Endodermal cell (in vitro differentiated cells): ENCODE data around the gene ESR2. TPM values are rescaled to one million over a fixed set of nuclear protein-coding genes. Genes with fewer than 3 reads are reported as not detected.

Experiments used
- DNase-seq: peaks from one replicate; pipeline ENCODE4 v3.0.0-alpha.2; 2017
- H3K27ac ChIP-seq: 2 replicates; pipeline ENCODE4 v1.5.1; 2013; ENCODE audit warnings: mild to moderate bottlenecking, low read depth, low read length, moderate library complexity
- H3K27me3 ChIP-seq: 2 replicates; pipeline ENCODE4 v1.6.1; 2013; ENCODE audit warnings: mild to moderate bottlenecking, low read length, moderate library complexity; ENCODE audit not compliant: insufficient read depth, control insufficient read depth, poor library complexity, severe bottlenecking
- H3K36me3 ChIP-seq: 2 replicates; pipeline ENCODE4 v1.7.0; 2013; ENCODE audit warnings: mild to moderate bottlenecking, low read length, moderate library complexity; ENCODE audit not compliant: control insufficient read depth, insufficient read depth
- H3K4me1 ChIP-seq: one replicate; pipeline ENCODE4 v1.7.0; 2013; ENCODE audit warnings: low read length; ENCODE audit not compliant: control insufficient read depth, insufficient read depth
- H3K4me3 ChIP-seq: 2 replicates; pipeline ENCODE4 v1.5.1; 2013; ENCODE audit warnings: mild to moderate bottlenecking, low read length, moderate library complexity
- H3K9ac ChIP-seq: 2 replicates; pipeline ENCODE4 v1.6.1; 2013; ENCODE audit warnings: mild to moderate bottlenecking, low read length, moderate library complexity; ENCODE audit not compliant: poor library complexity, severe bottlenecking; ENCODE audit errors: extremely low read depth
- H3K9me3 ChIP-seq: 2 replicates; pipeline ENCODE4 v1.6.1; 2013; ENCODE audit warnings: mild to moderate bottlenecking, low read length, moderate library complexity; ENCODE audit not compliant: control insufficient read depth
- H3K27ac Mint-ChIP-seq: 2 replicates; pipeline ENCODE4 v1.8.0; 2020; ENCODE audit warnings: mixed read lengths
- H3K27me3 Mint-ChIP-seq: 2 replicates; pipeline ENCODE4 v1.8.0; 2021; ENCODE audit warnings: mild to moderate bottlenecking, mixed read lengths; ENCODE audit not compliant: insufficient read depth
- H3K36me3 Mint-ChIP-seq: 2 replicates; pipeline ENCODE4 v1.8.0; 2020; ENCODE audit warnings: low read depth, mixed read lengths
- H3K4me1 Mint-ChIP-seq: 2 replicates; pipeline ENCODE4 v1.8.0; 2020; ENCODE audit warnings: mixed read lengths
- H3K4me3 Mint-ChIP-seq: 2 replicates; pipeline ENCODE4 v1.8.0; 2020; ENCODE audit warnings: mild to moderate bottlenecking, moderate library complexity, mixed read lengths
- H3K9me3 Mint-ChIP-seq: 2 replicates; pipeline ENCODE4 v1.8.0; 2020; ENCODE audit warnings: mild to moderate bottlenecking, mixed read lengths
- CTCF ChIP-seq: fragments of 200-600 bp; sonication (generic); conservative IDR thresholded peaks from 2 replicates; pipeline ENCODE4 v1.5.0; 2021; ENCODE audit warnings: antibody characterized with exemption, mild to moderate bottlenecking
- WGBS, 2 experiments: methylation state at CpG; one replicate each; pipeline versions ENCODE4 v1.1.5 to v1.1.7; 2013; ENCODE audit warnings: missing lambda C conversion rate in 2 of 2, mixed read lengths in 1 of 2; ENCODE audit not compliant: insufficient coverage in 1 of 2, insufficient read length in 1 of 2; 5-methylcytosine and 5-hydroxymethylcytosine counted together
- total RNA-seq, 2 donors: library from RNA; stranded (reverse); fragmentation: NEBNext Ultra II Directional in 1 of 2; extraction: Animal tissue kit (Norgen Biotek cat#: 25700) in 1 of 2; gene quantifications; 2 replicates in 1 of 2; 3 replicates in 1 of 2; pipeline ENCODE4 v1.2.1, GENCODE V29; 2021

Gene ESR2
- total RNA-seq, 2 donors from 2014 or later = 0.57 to 0.66 TPM

DNA sequence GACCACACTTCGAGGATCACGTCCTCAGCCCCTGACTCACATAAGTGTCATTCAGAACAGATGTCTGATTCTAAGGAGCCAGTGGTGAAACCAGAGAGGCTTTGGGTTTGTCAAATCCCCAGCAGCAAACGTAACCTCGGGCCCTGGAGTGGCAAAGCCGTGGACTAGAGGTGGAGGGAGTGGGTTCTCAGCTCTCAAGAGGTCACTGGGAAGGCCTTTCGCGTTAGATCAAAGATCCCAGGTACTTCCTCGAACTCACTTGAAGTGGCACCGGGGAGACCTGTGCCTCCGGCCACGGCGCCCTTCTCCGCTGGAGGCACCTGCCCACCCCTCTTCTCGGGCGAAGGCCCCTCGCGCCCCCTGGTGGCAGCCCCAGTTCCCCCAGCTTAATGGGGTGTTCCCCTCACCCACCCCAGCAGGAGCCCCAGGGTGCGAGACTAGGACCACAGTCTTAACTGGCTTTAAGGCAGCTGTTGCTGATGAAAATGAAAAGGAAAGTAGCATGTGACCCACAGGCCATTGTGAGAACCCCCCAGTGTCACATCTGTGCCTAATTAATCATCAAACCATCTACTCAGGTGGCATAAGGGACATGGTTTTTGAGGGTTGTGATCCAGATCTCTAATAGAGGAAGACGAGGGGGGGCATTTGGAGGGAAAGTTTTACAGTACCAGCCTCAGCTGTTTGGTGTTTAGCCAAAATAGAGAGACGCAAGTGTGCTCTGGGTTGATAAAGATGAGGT is 672 bp upstream of the ESR2 start:
- H3K27me3 Mint-ChIP-seq = peaks cover 32% of the 10 kb centered on the region
- H3K27ac Mint-ChIP-seq = no peak overlapping the region
- no peaks in the 10 kb centered on the region for H3K9me3 ChIP-seq
- peaks cover 9% of the 10 kb centered on the region for H3K4me1 Mint-ChIP-seq
- DNase-seq = peak; percentile 95
- H3K4me3 Mint-ChIP-seq = peak overlapping the region; percentile 55
- no peaks in the 10 kb centered on the region for H3K9me3 Mint-ChIP-seq
- no peak overlapping the region for H3K27ac ChIP-seq
- peak; percentile 98 for TF ChIP-seq CTCF
- WGBS, 2 experiments = 16 to 20% methylated on average over 7 to 20 of the region's 20 CpGs
- peaks cover 50% of the 10 kb centered on the region for H3K27me3 ChIP-seq
- peaks cover 3% of the 10 kb centered on the region for H3K4me1 ChIP-seq
- no peaks in the 10 kb centered on the region for H3K36me3 Mint-ChIP-seq
- H3K36me3 ChIP-seq = no peaks in the 10 kb centered on the region
- H3K4me3 ChIP-seq = peak overlapping the region; percentile 75
- no peak overlapping the region for H3K9ac ChIP-seq

DNA sequence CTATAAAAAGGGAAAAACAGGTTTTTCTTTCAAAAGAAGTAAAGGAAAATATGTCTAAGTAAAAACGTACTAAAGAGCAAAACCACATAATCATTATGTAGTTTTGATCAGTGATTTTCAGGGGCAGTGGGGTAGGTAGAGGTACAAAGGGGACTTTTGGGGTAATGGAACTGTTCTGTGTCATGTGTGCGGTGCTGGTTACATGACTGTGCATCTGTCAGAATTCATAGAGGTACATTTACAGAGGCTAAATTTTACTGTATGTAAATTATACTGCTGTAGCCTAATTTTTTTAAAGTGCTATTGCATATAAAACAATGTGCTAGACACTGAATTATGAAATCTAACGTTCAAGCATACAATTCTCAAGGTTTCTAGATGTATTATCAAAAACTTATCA is 2.0 kb downstream of the ESR2 start:
- Histone ChIP-seq H3K4me3 (no peak overlapping the region), H3K27me3 (peaks cover 43% of the 10 kb centered on the region), H3K4me1 (peaks cover 3% of the 10 kb centered on the region), H3K9me3 (no peaks in the 10 kb centered on the region), H3K27ac (no peak overlapping the region), H3K9ac (no peak overlapping the region), H3K36me3 (no peaks in the 10 kb centered on the region)
- Mint-ChIP-seq H3K36me3 (no peaks in the 10 kb centered on the region), H3K27me3 (peaks cover 27% of the 10 kb centered on the region), H3K4me1 (peaks cover 9% of the 10 kb centered on the region), H3K9me3 (no peaks in the 10 kb centered on the region), H3K27ac (no peak overlapping the region), H3K4me3 (no peak overlapping the region)
- DNase-seq = no peak
- whole genome bisulfite sequencing, 2 experiments = 88 to 90% methylated on average over 1 to 3 of the region's 3 CpGs
- TF ChIP-seq CTCF = no peak

DNA sequence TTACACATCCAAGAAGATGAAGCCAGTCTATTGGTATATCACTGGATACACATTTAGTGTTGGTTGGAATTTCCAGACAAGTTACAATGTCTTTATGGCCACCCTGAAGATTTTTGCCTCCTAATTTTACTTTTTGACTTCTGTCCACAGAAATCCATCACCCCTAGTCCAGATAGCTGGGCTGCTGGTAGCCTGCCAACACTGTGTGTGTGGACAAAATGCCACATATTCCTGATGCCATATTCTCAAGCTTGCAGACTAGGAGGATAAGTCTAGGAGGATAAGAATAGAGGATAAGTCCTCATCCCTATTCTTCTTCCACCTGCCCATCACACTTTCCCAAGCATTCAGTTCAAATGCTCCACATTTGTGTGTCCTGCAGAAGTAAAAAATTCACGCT is 4.6 kb downstream of the ESR2 start:
- H3K27ac Mint-ChIP-seq = no peak overlapping the region
- WGBS, 2 experiments = 88% methylated on average over 1 of the region's 1 CpG; no CpG with 5 or more reads in 1 of the 2 experiments
- TF ChIP-seq CTCF = no peak

More for the DNA sequence above, 4.6 kb downstream of the ESR2 start:
- Mint-ChIP-seq H3K27me3 (peaks cover 23% of the 10 kb centered on the region), H3K4me1 (peaks cover 9% of the 10 kb centered on the region), H3K36me3 (no peaks in the 10 kb centered on the region), H3K4me3 (no peak overlapping the region), H3K9me3 (no peaks in the 10 kb centered on the region)
- Histone ChIP-seq H3K4me1 (no peaks in the 10 kb centered on the region), H3K9ac (no peak overlapping the region), H3K9me3 (no peaks in the 10 kb centered on the region), H3K36me3 (no peaks in the 10 kb centered on the region), H3K27ac (no peak overlapping the region), H3K27me3 (peaks cover 28% of the 10 kb centered on the region), H3K4me3 (no peak overlapping the region)
- no peak for DNase-seq
